D721Med (cell line): Measurements from ENCODE around the gene ANKRD22.
"Not testable (repeated sequence)": the region's sequence is repeated elsewhere in the genome, so short reads cannot be mapped to it uniquely, and the experiment has no call there.

Experiments used
- DNase-seq: peaks from one replicate; pipeline ENCODE4 v3.0.0; 2011; ENCODE audit warnings: low spot score; ENCODE audit not compliant: insufficient read length
- FAIRE-seq: peaks from 2 replicates; lab custom pipeline; 2011; peaks lifted over from hg19 to GRCh38; lab: Jason Lieb, UNC
- CTCF ChIP-seq: IDR thresholded peaks from 2 replicates; pipeline ENCODE4 v1.5.1; 2012; ENCODE audit warnings: mild to moderate bottlenecking, control low read depth; ENCODE audit not compliant: insufficient read depth; ENCODE audit errors: missing control alignments

The ANKRD22 gene

GRCh38 chr10:88843171-88843570, 8.5 kb downstream of the ANKRD22 start:
- DNase-seq (no peak), FAIRE-seq (no peak)
- TF ChIP-seq CTCF = no peak

GRCh38 chr10:88841316-88842111, 10.1 kb downstream of the ANKRD22 start:
- no peak for FAIRE-seq
- TF ChIP-seq CTCF = no peak
- no peak for DNase-seq

GRCh38 chr10:88840881-88841280, 10.8 kb downstream of the ANKRD22 start:
- DNase-seq (no peak), FAIRE-seq (no peak)
- TF ChIP-seq CTCF = no peak

- FAIRE-seq (no peak), DNase-seq (no peak)
- no peak for TF ChIP-seq CTCF
Observed at GRCh38 chr10:88840104-88840503, 11.5 kb downstream of the ANKRD22 start.

GRCh38 chr10:88838766-88839350, 12.8 kb downstream of the ANKRD22 start:
- DNase-seq (no peak), FAIRE-seq (no peak)
- no peak for TF ChIP-seq CTCF

- not testable (repeated sequence) for DNase-seq, FAIRE-seq
Observed at GRCh38 chr10:88837632-88838031, 14.0 kb downstream of the ANKRD22 start.

- TF ChIP-seq CTCF = no peak
- DNase-seq = no peak
- FAIRE-seq = no peak
Observed at GRCh38 chr10:88835910-88836221, 15.8 kb downstream of the ANKRD22 start.
